Stimulated activated CD8-positive, alpha-beta memory T cell treated with anti-CD3 and anti-CD28 coated beads, Interleukin-4, amount 100 ng/mL, for 1 hour (primary cell): ENCODE measurements around the gene PLA2G15.

Source experiments
- DNase-seq, 2 donors: peaks; one replicate each; pipeline ENCODE4 v3.0.0-alpha.2; 2020; ENCODE audit warnings: low read depth in 2 of 2, low spot score in 1 of 2

The PLA2G15 gene

DNA sequence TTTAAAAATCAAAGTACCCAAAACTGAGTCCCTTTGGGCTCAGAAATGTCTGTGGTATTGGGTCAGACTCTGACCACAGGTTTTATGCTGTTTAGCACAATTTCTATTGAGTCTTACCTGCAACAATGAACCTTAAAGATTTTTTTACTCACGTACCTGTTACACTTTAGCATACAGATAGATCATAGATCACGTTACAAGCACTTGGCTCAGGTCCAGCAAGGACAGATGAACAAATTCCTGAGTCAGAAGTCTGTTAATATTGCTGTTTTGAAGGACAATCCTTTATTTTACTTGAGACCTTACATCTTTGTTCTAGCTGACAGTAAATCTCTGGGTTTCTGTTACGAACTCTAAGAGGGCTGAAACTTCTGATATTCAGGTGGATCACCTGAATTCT is 52.7 kb downstream of the PLA2G15 start:
- no peak for DNase-seq

GRCh38 chr16:68298312-68298711 is 53.1 kb downstream of the PLA2G15 start:
- no peak for DNase-seq

- no peak for DNase-seq
Measured at GRCh38 chr16:68298907-68299561, 53.9 kb downstream of the PLA2G15 start.

DNA sequence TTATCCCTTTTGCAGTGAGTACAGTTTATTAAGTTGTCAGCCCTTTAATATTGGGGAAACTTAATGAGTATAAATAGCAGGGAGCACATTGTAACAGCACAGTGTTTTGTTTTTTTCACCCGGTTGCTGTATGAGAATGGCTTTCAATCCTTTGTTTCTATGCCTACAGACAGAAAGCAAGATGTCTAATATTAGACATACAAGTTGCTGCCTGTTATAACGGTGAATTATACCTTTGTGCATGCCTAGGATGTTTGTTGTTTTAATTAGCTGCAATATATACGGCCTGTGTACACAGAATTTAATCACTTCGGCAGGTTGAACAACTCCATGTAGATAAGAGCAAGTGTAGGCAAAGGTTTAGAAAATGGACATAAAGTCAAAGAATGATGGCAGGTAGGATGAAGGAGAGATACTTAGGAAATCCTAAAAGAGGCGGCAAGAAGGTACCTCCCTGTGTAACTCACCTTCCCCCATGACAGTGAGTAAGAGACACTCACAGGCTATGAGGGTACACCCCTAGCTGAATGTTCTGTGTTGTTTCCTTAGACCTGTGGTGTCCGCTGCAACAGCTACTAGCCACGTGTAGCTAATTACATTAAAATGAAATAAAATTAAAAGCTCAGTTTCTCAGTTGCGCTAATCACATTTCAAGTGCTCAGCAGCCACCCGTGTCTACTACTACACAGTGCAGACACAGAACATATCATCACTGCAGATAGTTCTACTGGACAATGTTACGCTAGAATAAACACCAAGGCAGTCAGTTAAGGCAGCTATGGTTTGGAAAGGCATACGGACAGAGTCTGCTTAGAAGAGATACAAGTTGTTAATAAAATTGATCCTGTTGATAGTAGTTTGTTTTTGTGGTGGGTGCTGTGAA is 54.6 kb downstream of the PLA2G15 start:
- DNase-seq: no peak

DNA sequence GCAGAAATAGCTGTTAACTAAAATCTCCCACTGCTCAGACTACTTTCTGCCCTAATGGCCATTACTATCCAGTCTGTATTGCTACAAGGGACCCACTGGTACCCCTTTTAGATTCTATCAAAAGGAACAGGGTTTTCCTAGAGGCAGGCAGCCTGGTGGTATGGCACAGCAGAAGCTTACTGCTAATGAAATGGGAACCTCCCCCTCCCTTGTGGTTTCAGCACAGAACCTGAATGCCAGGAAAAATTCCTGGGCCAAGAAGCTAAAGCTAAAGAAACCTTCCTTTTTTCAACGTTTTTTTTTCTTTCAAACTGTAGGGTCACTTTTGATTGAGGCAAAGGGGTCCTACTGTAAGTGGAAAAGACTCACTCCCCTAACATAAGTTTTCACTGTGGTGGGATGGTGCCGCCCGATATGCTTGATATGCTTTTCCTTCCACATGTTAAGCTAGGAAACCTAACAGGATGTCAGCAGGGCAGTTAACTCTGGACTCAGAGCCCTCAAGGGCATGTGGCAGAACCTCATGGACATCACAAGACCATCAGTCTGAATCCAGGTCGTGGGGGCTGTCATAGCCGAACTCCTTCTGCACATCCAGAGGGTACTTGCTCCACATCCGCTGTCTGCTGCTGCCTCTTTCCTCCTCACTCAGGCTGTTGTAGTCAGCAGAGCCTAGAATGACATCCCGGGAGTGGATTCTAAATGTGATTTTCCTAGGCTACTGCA is 55.7 kb downstream of the PLA2G15 start:
- DNase-seq: no peak

DNA sequence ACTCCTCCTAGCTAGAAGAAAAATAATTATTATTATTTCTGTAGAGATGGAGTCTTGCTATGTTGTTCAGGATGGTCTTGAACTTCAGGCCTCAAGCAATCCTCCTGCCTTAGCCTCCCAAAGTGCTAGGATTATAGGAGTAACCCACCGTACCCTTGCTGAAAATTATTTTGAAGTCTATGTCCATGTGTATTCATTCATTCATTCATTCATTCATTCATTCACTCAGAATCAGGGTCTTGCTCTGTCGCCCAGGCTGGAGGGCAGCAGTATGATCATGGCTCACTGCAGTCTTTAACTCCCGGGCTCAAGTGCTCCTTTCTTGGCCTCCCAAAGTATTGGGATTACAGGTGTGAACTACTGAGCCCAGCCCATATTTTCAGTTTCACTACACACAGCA is 61.5 kb downstream of the PLA2G15 start:
- no peak for DNase-seq

DNA sequence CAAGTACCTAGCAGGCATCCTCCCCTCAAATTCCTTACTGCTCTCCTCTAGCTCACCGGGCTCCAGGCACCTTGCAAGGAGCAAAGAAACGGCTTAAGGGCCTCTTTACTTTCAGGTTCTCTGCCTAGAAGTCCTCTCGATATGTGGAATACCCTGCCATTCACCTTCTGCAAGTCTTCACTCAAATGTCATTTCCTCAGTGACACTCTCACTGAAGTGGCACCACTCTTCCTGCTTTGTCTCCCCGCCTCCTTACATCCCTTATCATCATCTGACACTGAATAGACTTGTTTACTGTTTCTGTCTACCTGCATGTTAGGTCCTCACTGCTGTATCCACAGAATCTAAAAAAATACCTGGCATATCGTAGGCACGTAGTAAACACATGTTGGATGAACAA is 64.6 kb downstream of the PLA2G15 start:
- DNase-seq: no peak

GRCh38 chr16:68310437-68310773 is 65.2 kb downstream of the PLA2G15 start:
- DNase-seq: peak in 1 of 2 donors; percentile 1
